ENCODE results near the gene KCNJ6. TPM values are rescaled to one million over a fixed set of nuclear protein-coding genes. Genes with fewer than 3 reads are reported as not detected.

Gene KCNJ6
- total and polyA plus RNA-seq, 8 donors: 0.03 to 0.28 (median 0.17) TPM

DNA sequence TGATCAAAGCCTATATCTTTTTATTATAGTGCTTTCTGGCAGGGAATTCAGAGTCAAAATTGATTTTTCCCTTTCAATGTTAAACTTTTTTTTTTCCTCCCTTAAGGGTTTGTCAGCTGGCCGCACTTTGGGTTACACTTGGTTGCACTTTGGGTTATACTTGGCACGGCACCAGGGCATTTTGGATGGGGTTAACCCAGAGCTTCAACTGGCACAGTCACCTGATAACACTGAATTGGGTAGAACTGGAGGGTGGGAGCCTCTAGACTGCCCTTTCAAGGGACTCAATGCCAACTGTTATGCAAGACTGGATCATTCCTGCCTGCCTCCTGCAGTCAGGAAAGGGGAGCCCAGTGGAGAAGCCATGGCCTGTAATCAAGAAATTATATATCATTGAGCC is 211.5 kb downstream of the KCNJ6 start:
- DNase-seq: no peak
- Histone ChIP-seq H3K27me3 (peaks cover 0 to 5% of the 10 kb centered on the region in 2 donors), H3K36me3 (no peaks in the 10 kb centered on the region), H3K4me3 (no peak overlapping the region), H3K4me1 (no peaks in the 10 kb centered on the region), H3K27ac (no peak overlapping the region), H3K9me3 (no peaks in the 10 kb centered on the region)
- no peak for ATAC-seq
- TF ChIP-seq, protein P1, sequence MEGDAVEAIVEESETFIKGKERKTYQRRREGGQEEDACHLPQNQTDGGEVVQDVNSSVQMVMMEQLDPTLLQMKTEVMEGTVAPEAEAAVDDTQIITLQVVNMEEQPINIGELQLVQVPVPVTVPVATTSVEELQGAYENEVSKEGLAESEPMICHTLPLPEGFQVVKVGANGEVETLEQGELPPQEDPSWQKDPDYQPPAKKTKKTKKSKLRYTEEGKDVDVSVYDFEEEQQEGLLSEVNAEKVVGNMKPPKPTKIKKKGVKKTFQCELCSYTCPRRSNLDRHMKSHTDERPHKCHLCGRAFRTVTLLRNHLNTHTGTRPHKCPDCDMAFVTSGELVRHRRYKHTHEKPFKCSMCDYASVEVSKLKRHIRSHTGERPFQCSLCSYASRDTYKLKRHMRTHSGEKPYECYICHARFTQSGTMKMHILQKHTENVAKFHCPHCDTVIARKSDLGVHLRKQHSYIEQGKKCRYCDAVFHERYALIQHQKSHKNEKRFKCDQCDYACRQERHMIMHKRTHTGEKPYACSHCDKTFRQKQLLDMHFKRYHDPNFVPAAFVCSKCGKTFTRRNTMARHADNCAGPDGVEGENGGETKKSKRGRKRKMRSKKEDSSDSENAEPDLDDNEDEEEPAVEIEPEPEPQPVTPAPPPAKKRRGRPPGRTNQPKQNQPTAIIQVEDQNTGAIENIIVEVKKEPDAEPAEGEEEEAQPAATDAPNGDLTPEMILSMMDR (IDR thresholded peaks at IDR 0.05): no peak
- intact Hi-C loops (cut with DNase I): no loop called here

DNA sequence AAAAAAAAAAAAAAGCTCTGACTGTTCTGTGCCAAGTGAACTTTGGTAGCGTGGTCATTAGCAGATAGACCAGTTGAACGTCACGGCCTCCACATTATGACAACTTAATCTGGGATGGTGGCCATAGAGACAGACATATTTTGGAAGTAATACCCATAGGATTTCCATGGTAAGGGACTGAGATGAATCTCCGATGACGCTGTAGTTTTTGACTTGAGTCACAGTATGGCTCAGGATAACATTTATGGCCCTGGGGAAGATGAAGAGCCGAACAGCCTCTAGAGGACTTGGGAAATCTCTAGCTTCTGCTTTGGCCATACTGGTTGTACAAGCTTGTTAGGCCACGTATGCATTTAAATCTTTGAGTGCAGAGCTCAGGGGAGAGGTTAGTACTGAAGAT is 214.0 kb downstream of the KCNJ6 start:
- H3K4me3 ChIP-seq: no peak overlapping the region
- DNase-seq: no peak
- intact Hi-C loops (cut with DNase I): no loop called here
- no peak for ATAC-seq
- no peaks in the 10 kb centered on the region for H3K36me3 ChIP-seq
- H3K4me1 ChIP-seq: no peaks in the 10 kb centered on the region
- H3K27me3 ChIP-seq: peaks cover 0 to 14% of the 10 kb centered on the region in 2 donors
- no peaks in the 10 kb centered on the region for H3K9me3 ChIP-seq
- TF ChIP-seq, protein P1 (IDR thresholded peaks at IDR 0.05): no peak
- no peak overlapping the region for H3K27ac ChIP-seq

DNA sequence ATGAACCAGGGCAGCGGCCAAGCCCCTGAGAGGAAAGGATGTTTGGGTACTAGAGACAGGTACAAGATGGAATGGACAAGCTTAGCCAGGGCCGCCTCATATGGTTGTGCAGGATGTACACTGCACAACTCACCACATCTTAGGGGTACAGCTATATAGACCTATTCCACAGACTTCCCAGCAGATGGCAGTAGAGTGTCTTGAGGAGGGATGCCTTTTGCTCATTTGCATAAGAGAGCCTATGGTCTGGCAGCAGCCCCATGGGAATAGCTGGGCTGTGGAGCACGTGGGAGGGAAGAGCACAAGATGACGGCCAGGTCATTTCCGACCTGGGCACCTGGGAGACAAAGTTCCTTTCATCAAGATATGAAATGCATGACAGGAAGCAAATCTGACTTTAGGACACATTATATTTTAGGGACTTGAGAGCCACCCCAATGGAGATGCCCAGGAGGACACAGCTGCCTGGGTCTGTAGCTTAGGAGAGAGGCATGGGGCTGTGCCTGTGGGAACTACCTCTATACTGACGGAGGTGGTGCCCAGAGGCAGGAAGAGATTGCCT is 215.5 kb downstream of the KCNJ6 start:
- peak; percentile 97 for ATAC-seq

DNA sequence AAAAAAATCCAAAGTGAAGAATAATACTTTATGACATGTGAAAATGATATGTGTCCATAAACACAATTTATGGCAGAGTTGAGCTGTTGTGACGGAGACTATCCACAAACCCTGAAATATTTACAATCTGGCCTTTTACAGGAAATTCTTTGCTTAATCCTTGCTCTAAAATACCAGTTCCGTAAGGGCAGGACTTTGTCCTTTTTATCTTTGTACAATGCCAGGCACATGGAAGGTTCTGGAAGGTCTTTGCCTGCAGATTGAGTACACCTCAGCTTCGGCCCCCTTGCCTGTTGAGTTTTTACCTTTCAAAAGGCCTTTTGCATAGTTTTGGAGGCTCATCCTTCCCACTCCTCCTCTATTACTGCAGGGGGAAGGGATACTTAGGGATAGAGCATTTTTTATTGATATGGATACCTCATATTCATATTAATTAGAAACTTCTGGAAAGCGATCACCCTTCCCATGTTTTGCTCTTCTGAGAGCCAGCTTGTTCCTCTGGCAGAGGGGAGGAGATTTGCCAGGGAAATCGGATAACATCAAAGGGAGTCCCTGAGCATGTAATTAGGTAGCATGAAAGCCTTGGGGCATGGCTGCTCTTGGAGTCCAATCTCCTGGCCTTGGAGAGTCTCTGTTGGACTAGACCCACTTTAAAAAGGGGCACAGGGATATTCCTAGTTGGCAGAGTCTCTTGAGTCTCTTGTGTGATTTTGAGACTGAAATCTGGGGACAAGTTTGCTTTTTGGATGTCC is 217.1 kb downstream of the KCNJ6 start:
- no peak overlapping the region for H3K27ac ChIP-seq
- TF ChIP-seq, protein P1 (IDR thresholded peaks at IDR 0.05): no peak
- no peaks in the 10 kb centered on the region for H3K9me3 ChIP-seq
- H3K4me3 ChIP-seq: no peak overlapping the region
- intact Hi-C loops (cut with DNase I): no loop called here
- no peaks in the 10 kb centered on the region for H3K36me3 ChIP-seq
- peaks cover 0 to 14% of the 10 kb centered on the region in 2 donors for H3K27me3 ChIP-seq
- ATAC-seq: no peak
- H3K4me1 ChIP-seq: no peaks in the 10 kb centered on the region
- no peak for DNase-seq

More for the DNA sequence above, 215.5 kb downstream of the KCNJ6 start:
- intact Hi-C loops (cut with DNase I): no loop called here
- H3K4me3 ChIP-seq: no peak overlapping the region
- H3K4me1 ChIP-seq: no peaks in the 10 kb centered on the region
- DNase-seq: peak in 1 of 4 donors; percentile 71
- TF ChIP-seq, protein P1 (IDR thresholded peaks at IDR 0.05): peak; percentile 61 to 77
- no peaks in the 10 kb centered on the region for H3K9me3 ChIP-seq
- H3K27me3 ChIP-seq: peaks cover 0 to 14% of the 10 kb centered on the region in 2 donors
- H3K36me3 ChIP-seq: no peaks in the 10 kb centered on the region
- no peak overlapping the region for H3K27ac ChIP-seq

DNA sequence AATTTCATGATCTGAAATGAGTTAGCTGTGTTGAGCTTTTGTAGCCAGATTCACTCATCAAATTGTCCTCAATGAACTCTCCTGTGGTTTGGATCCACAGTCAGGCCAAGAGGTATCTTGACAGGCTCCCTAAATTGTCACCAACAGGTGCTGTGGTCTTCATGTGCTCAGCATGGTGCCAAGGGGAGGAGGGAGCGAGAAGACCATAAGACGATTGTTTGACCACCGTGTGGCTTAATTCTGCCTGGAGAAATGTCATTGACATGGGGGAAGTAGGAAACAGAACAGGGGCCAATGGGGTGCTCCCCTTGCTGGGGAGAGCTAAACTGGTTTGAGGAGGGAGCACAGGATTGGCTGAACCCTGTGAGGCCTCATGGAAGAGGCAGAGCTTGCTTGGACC is 219.3 kb downstream of the KCNJ6 start:
- Histone ChIP-seq H3K27ac (no peak overlapping the region), H3K27me3 (peaks cover 0 to 14% of the 10 kb centered on the region in 2 donors), H3K4me3 (no peak overlapping the region), H3K36me3 (no peaks in the 10 kb centered on the region), H3K4me1 (no peaks in the 10 kb centered on the region), H3K9me3 (no peaks in the 10 kb centered on the region)
- TF ChIP-seq, protein P1 (IDR thresholded peaks at IDR 0.05): no peak
- DNase-seq (no peak), ATAC-seq (no peak)
- intact Hi-C loops (cut with DNase I): no loop called here
